Measurements from ENCODE around the gene TNRC18.

Gene TNRC18

GRCh38 chr7:5450549-5451327 lies 27.1 kb upstream of the TNRC18 start:
- no peak overlapping the region for H3K4me3 ChIP-seq (ENCODE audit: low read depth, low read length)

- no peak overlapping the region for H3K4me3 ChIP-seq (ENCODE audit: low read depth, low read length)
These were observed 24.9 kb upstream of the TNRC18 start for GRCh38 chr7:5448378-5449037.

GRCh38 chr7:5445981-5446594 lies 22.5 kb upstream of the TNRC18 start:
- no peak overlapping the region for H3K4me3 ChIP-seq (ENCODE audit: low read depth, low read length)

- no peak overlapping the region for H3K4me3 ChIP-seq (ENCODE audit: low read depth, low read length)
These were observed 20.0 kb upstream of the TNRC18 start for GRCh38 chr7:5443678-5444077.

GRCh38 chr7:5442757-5443305 lies 19.2 kb upstream of the TNRC18 start:
- H3K4me3 ChIP-seq (ENCODE audit: low read depth, low read length), result no peak overlapping the region

GRCh38 chr7:5441840-5442503 lies 18.3 kb upstream of the TNRC18 start:
- no peak overlapping the region for H3K4me3 ChIP-seq (ENCODE audit: low read depth, low read length)

GRCh38 chr7:5439572-5440496 lies 16.2 kb upstream of the TNRC18 start:
- H3K4me3 ChIP-seq (ENCODE audit: low read depth, low read length), result no peak overlapping the region

GRCh38 chr7:5439209-5439571 lies 15.6 kb upstream of the TNRC18 start:
- no peak overlapping the region for H3K4me3 ChIP-seq (ENCODE audit: low read depth, low read length)

- no peak overlapping the region for H3K4me3 ChIP-seq (ENCODE audit: low read depth, low read length)
These were observed 14.4 kb upstream of the TNRC18 start for GRCh38 chr7:5437987-5438386.

GRCh38 chr7:5437348-5437892 lies 13.8 kb upstream of the TNRC18 start:
- no peak overlapping the region for H3K4me3 ChIP-seq (ENCODE audit: low read depth, low read length)

- H3K4me3 ChIP-seq (ENCODE audit: low read depth, low read length), result no peak overlapping the region
These were observed 12.5 kb upstream of the TNRC18 start for GRCh38 chr7:5436003-5436678.

- H3K4me3 ChIP-seq (ENCODE audit: low read depth, low read length), result no peak overlapping the region
These were observed 11.8 kb upstream of the TNRC18 start for GRCh38 chr7:5435291-5436002.

GRCh38 chr7:5433181-5433580 lies 9.5 kb upstream of the TNRC18 start:
- no peak overlapping the region for H3K4me3 ChIP-seq (ENCODE audit: low read depth, low read length)

GRCh38 chr7:5432691-5433090 lies 9.1 kb upstream of the TNRC18 start:
- H3K4me3 ChIP-seq (ENCODE audit: low read depth, low read length), result no peak overlapping the region

GRCh38 chr7:5431560-5432015 lies 8.0 kb upstream of the TNRC18 start:
- no peak overlapping the region for H3K4me3 ChIP-seq (ENCODE audit: low read depth, low read length)

GRCh38 chr7:5430612-5430947 lies 6.9 kb upstream of the TNRC18 start:
- H3K4me3 ChIP-seq (ENCODE audit: low read depth, low read length), result no peak overlapping the region

GRCh38 chr7:5429857-5430611 lies 6.4 kb upstream of the TNRC18 start:
- H3K4me3 ChIP-seq (ENCODE audit: low read depth, low read length), result peak overlapping the region; percentile 66

- peak overlapping the region; percentile 66 for H3K4me3 ChIP-seq (ENCODE audit: low read depth, low read length)
These were observed 5.7 kb upstream of the TNRC18 start for GRCh38 chr7:5429253-5429856.

All from iPS-11a (cell line).